Neural crest cell (in vitro differentiated cells): ENCODE data around the gene ABHD13. TPM values are rescaled to one million over a fixed set of nuclear protein-coding genes. Genes with fewer than 3 reads are reported as not detected.
"Not testable (repeated sequence)": the region's sequence is repeated elsewhere in the genome, so short reads cannot be mapped to it uniquely, and the experiment has no call there.

Experiments
- DNase-seq: peaks from one replicate; pipeline ENCODE4 v3.0.0; 2021; ENCODE audit warnings: low read depth, mixed read lengths, low spot score
- H3K27ac Mint-ChIP-seq: one replicate; pipeline ENCODE4 v1.8.0; 2021; ENCODE audit warnings: mild to moderate bottlenecking, mixed read lengths; ENCODE audit not compliant: unreplicated experiment
- H3K27me3 Mint-ChIP-seq: 2 replicates; pipeline ENCODE4 v1.8.0; 2021; ENCODE audit warnings: low read depth, mild to moderate bottlenecking, mixed read lengths
- H3K36me3 Mint-ChIP-seq: 2 replicates; pipeline ENCODE4 v1.8.0; 2021; ENCODE audit warnings: low read depth, mild to moderate bottlenecking, mixed read lengths
- H3K4me1 Mint-ChIP-seq: 2 replicates; pipeline ENCODE4 v1.8.0; 2021; ENCODE audit warnings: mixed read lengths
- H3K4me3 Mint-ChIP-seq: one replicate; pipeline ENCODE4 v1.8.0; 2021; ENCODE audit warnings: mild to moderate bottlenecking, mixed read lengths
- H3K9me3 Mint-ChIP-seq: 2 replicates; pipeline ENCODE4 v1.8.0; 2021; ENCODE audit warnings: mixed read lengths
- CTCF ChIP-seq: fragments of 200-600 bp; sonication (generic); conservative IDR thresholded peaks from 2 replicates; pipeline ENCODE4 v1.5.0; 2021; ENCODE audit warnings: antibody characterized with exemption, mild to moderate bottlenecking
- total RNA-seq: library from RNA; stranded (reverse); gene quantifications from 2 replicates; pipeline ENCODE4 v1.2.1, GENCODE V29; 2021

The ABHD13 gene
- total RNA-seq, 1 donor from 2014 or later = 8.1 TPM

- no peak for TF ChIP-seq CTCF
Measured at GRCh38 chr13:108213946-108214345, 4.2 kb upstream of the ABHD13 start.

GRCh38 chr13:108214441-108215271, 3.5 kb upstream of the ABHD13 start:
- Mint-ChIP-seq H3K4me3 (peak overlapping the region; percentile 95), H3K27me3 (no peaks in the 10 kb centered on the region), H3K4me1 (peaks cover 31% of the 10 kb centered on the region), H3K9me3 (no peaks in the 10 kb centered on the region), H3K36me3 (peaks cover 13% of the 10 kb centered on the region), H3K27ac (peak overlapping the region; percentile 54)
- no peak for DNase-seq
- TF ChIP-seq CTCF = no peak

More at GRCh38 chr13:108213946-108214345, 4.2 kb upstream of the ABHD13 start:
- Mint-ChIP-seq H3K27ac (no peak overlapping the region), H3K9me3 (no peaks in the 10 kb centered on the region), H3K27me3 (no peaks in the 10 kb centered on the region), H3K4me3 (peak overlapping the region; percentile 81), H3K4me1 (peaks cover 24% of the 10 kb centered on the region), H3K36me3 (peaks cover 18% of the 10 kb centered on the region)
- DNase-seq = no peak

- H3K36me3 Mint-ChIP-seq = peaks cover 8% of the 10 kb centered on the region
- peak within 1 kb of the TSS; percentile 54 for H3K27ac Mint-ChIP-seq
- no peaks in the 10 kb centered on the region for H3K27me3 Mint-ChIP-seq
- H3K9me3 Mint-ChIP-seq = no peaks in the 10 kb centered on the region
- no peak for TF ChIP-seq CTCF
- peaks cover 39% of the 10 kb centered on the region for H3K4me1 Mint-ChIP-seq
- peak within 1 kb of the TSS; percentile 95 for H3K4me3 Mint-ChIP-seq
- DNase-seq = peak; percentile 81
Measured at GRCh38 chr13:108215436-108215835, 2.8 kb upstream of the ABHD13 start, which contains the start of gene LIG4. TSS of gene LIG4 (minus strand) at chr13:108215536. CDS start at chr13:108211268, 4,268 bp downstream.

- H3K4me3 Mint-ChIP-seq = peak overlapping the region; percentile 95
- not testable (repeated sequence) for H3K36me3 Mint-ChIP-seq, H3K27me3 Mint-ChIP-seq, DNase-seq, H3K9me3 Mint-ChIP-seq
- H3K27ac Mint-ChIP-seq = peak overlapping the region; percentile 99
- H3K4me1 Mint-ChIP-seq = peaks cover 42% of the 10 kb centered on the region
Measured at GRCh38 chr13:108217307-108218043, 717 bp upstream of the ABHD13 start.

- Mint-ChIP-seq H3K36me3 (no peaks in the 10 kb centered on the region), H3K27ac (no peak overlapping the region), H3K27me3 (no peaks in the 10 kb centered on the region), H3K4me3 (peak overlapping the region; percentile 95), H3K9me3 (no peaks in the 10 kb centered on the region), H3K4me1 (peaks cover 35% of the 10 kb centered on the region)
- no peak for TF ChIP-seq CTCF
- no peak for DNase-seq
Measured at GRCh38 chr13:108220041-108220440, 1.8 kb downstream of the ABHD13 start.
